HepG2 (cell line): ENCODE data around the gene SCUBE2. TPM values are rescaled to one million over a fixed set of nuclear protein-coding genes. Genes with fewer than 3 reads are reported as not detected.

Experiments used
- ATAC-seq: fragments of 200-7000 bp; cut with Tn5 transposase; 3 replicates; pipeline ENCODE4 v1.9.1; 2020; ENCODE audit warnings: mild to moderate bottlenecking, moderate library complexity
- BruUV-seq: library from RNA; stranded (reverse); fragments of 400-500 nt; replicated peaks from 2 replicates; lab custom pipeline; 2021; lab: Mats Ljungman, UMichigan
- CTCF ChIA-PET: fragments of 300-600 bp; formaldehyde crosslinking; extraction: SDS; loops from one replicate; lab custom pipeline; 2021; ENCODE audit warnings: low total read pairs, inconsistent platforms, low intra/inter-chr PET ratio; lab: Yijun Ruan, JAX
- POLR2A ChIA-PET: fragments of 350-600 bp; sonication (Branson Sonifier 250); formaldehyde crosslinking; loops from one replicate; lab custom pipeline; 2020; ENCODE audit warnings: antibody characterized with exemption, inconsistent platforms; lab: Yijun Ruan, JAX
- DNase-seq: peaks from one replicate; pipeline ENCODE4 v3.0.0-alpha.2; 2015; ENCODE audit warnings: low spot score
- FAIRE-seq: peaks from 3 replicates; lab custom pipeline; 2011; peaks lifted over from hg19 to GRCh38; lab: Jason Lieb, UNC
- H2AFZ ChIP-seq: one replicate; pipeline ENCODE4 v1.6.1; 2011; ENCODE audit warnings: low read length, inconsistent platforms
- H3K27ac ChIP-seq: fragments of 300-600 bp; 3 replicates; pipeline ENCODE4 v1.8.0; 2011; ENCODE audit warnings: mixed run types, mild to moderate bottlenecking, mixed read lengths, low read length, inconsistent platforms; ENCODE audit not compliant: insufficient read depth; ENCODE audit errors: extremely low read length
- H3K27me3 ChIP-seq, 2 experiments: fragments of 200-600 bp in 1 of 2; 2 replicates in 1 of 2; 3 replicates in 1 of 2; pipeline versions ENCODE4 v1.6.0 to v1.8.0; 2011; ENCODE audit warnings: low read length in 2 of 2, mild to moderate bottlenecking in 2 of 2, moderate library complexity in 2 of 2, inconsistent platforms in 1 of 2; ENCODE audit not compliant: insufficient read depth in 2 of 2, control insufficient read depth in 1 of 2
- H3K36me3 ChIP-seq, 2 experiments: fragments of 200-600 bp in 1 of 2; replicated peaks in 1 of 2; 2 replicates in 1 of 2; 3 replicates in 1 of 2; pipeline versions ENCODE4 v1.5.1 to v1.8.0; 2011; ENCODE audit warnings: low read length in 2 of 2, inconsistent platforms in 1 of 2; ENCODE audit not compliant: insufficient read depth in 2 of 2, control insufficient read depth in 1 of 2
- H3K4me1 ChIP-seq: 2 replicates; pipeline ENCODE4 v1.5.1; 2012; ENCODE audit warnings: low read length, inconsistent platforms; ENCODE audit not compliant: insufficient read depth
- H3K4me2 ChIP-seq: 2 replicates; pipeline ENCODE4 v1.6.0; 2011; ENCODE audit warnings: low read depth, low read length, inconsistent platforms
- H3K4me3 ChIP-seq, 3 experiments: fragments of 200-600 bp in 1 of 3; sonication (generic), shearing (Covaris generic) in 1 of 3; replicated peaks in 1 of 3; 2 replicates each; pipeline ENCODE4 v1.5.1; 2011 to 2016; ENCODE audit warnings: low read length in 3 of 3, inconsistent platforms in 2 of 3, low read depth in 2 of 3, mild to moderate bottlenecking in 2 of 3, control low read depth in 1 of 3, mixed read lengths in 1 of 3; ENCODE audit not compliant: insufficient read depth in 1 of 3
- H3K79me2 ChIP-seq: one replicate; pipeline ENCODE4 v1.6.1; 2011; ENCODE audit warnings: low read length, inconsistent platforms; ENCODE audit not compliant: insufficient read depth
- H3K9ac ChIP-seq: 2 replicates; pipeline ENCODE4 v1.6.0; 2011; ENCODE audit warnings: mild to moderate bottlenecking, low read depth, low read length, inconsistent platforms; ENCODE audit not compliant: insufficient read depth
- H3K9me3 ChIP-seq: 2 replicates; pipeline ENCODE4 v1.5.1; 2012; ENCODE audit warnings: mild to moderate bottlenecking, low read length
- H4K20me1 ChIP-seq: 2 replicates; pipeline ENCODE4 v1.6.0; 2011; ENCODE audit warnings: inconsistent platforms, mild to moderate bottlenecking, low read length, moderate library complexity; ENCODE audit not compliant: insufficient read depth
- HIVEP1 ChIP-seq: sonication (generic); formaldehyde crosslinking; IDR thresholded peaks from 2 replicates; pipeline ENCODE4 v1.4.0; 2020; ENCODE audit warnings: mild to moderate bottlenecking, missing genetic modification reagents
- HNF4A ChIP-seq: sonication (generic); formaldehyde crosslinking; IDR thresholded peaks from 2 replicates; pipeline ENCODE4 v1.4.0; 2020; ENCODE audit warnings: missing genetic modification reagents
- HNRNPK ChIP-seq: fragments of 200-400 bp; formaldehyde crosslinking; IDR thresholded peaks from 2 replicates; pipeline ENCODE4 v1.6.1; 2018; ENCODE audit warnings: low read length, low read depth, moderate library complexity, mild to moderate bottlenecking; ENCODE audit not compliant: poor library complexity, severe bottlenecking
- SOX13 ChIP-seq, 3 experiments: fragments of 450-650 bp in 1 of 3; sonication (generic) in 1 of 3; formaldehyde crosslinking in 1 of 3; IDR thresholded peaks in 2 of 3; conservative IDR thresholded peaks in 1 of 3; 2 replicates each; pipeline versions ENCODE4 v1.5.0 to v1.6.1; 2016 to 2020; ENCODE audit warnings: antibody characterized with exemption in 1 of 3, mild to moderate bottlenecking in 1 of 3, missing compliant biosample characterization in 1 of 3, missing genetic modification reagents in 1 of 3, moderate library complexity in 1 of 3
- TSC22D2 ChIP-seq: sonication (generic); formaldehyde crosslinking; IDR thresholded peaks from 2 replicates; pipeline ENCODE4 v1.5.1; 2020; ENCODE audit warnings: missing genetic modification reagents, mild to moderate bottlenecking, borderline replicate concordance
- USF2 ChIP-seq, 2 experiments: sonication (generic) in 1 of 2; formaldehyde crosslinking in 1 of 2; IDR thresholded peaks; 2 replicates each; pipeline versions ENCODE4 v1.5.1 to v1.6.1; 2011 to 2020; ENCODE audit warnings: borderline replicate concordance in 1 of 2, low read depth in 1 of 2, low read length in 1 of 2, mild to moderate bottlenecking in 1 of 2, missing genetic modification reagents in 1 of 2, moderate library complexity in 1 of 2
- ZBTB8A ChIP-seq: sonication (generic); formaldehyde crosslinking; IDR thresholded peaks from 2 replicates; pipeline ENCODE4 v1.4.0; 2020; ENCODE audit warnings: mild to moderate bottlenecking, low read depth, missing genetic modification reagents, borderline replicate concordance
- ZNF124 ChIP-seq: sonication (generic); formaldehyde crosslinking; IDR thresholded peaks from 2 replicates; pipeline ENCODE4 v1.4.0; 2020; ENCODE audit warnings: missing genetic modification reagents
- ZNF18 ChIP-seq: sonication (generic); formaldehyde crosslinking; IDR thresholded peaks from 2 replicates; pipeline ENCODE4 v1.8.0; 2022; ENCODE audit warnings: mild to moderate bottlenecking, missing genetic modification reagents; ENCODE audit not compliant: insufficient replicate concordance
- ZNF276 ChIP-seq: sonication (generic); formaldehyde crosslinking; IDR thresholded peaks from 2 replicates; pipeline ENCODE4 v1.4.0; 2020; ENCODE audit warnings: mild to moderate bottlenecking, low read depth, missing genetic modification reagents
- ZNF547 ChIP-seq: sonication (generic); formaldehyde crosslinking; IDR thresholded peaks from 2 replicates; pipeline ENCODE4 v1.5.1; 2020; ENCODE audit warnings: mild to moderate bottlenecking, missing genetic modification reagents
- ZNF710 ChIP-seq: sonication (generic); formaldehyde crosslinking; IDR thresholded peaks from 2 replicates; pipeline ENCODE4 v1.5.0; 2020; ENCODE audit warnings: mild to moderate bottlenecking, missing genetic modification reagents, borderline replicate concordance
- ZNF772 ChIP-seq: sonication (generic); formaldehyde crosslinking; IDR thresholded peaks from 2 replicates; pipeline ENCODE4 v1.5.0; 2020; ENCODE audit warnings: mild to moderate bottlenecking, missing genetic modification reagents
- WGBS: methylation state at CpG from one replicate; pipeline ENCODE4 v1.1.6; 2017; ENCODE audit warnings: low lambda C conversion rate; 5-methylcytosine and 5-hydroxymethylcytosine counted together
- in situ Hi-C: cut with HindIII; loops from 2 replicates; pipeline ENCODE4 v1.10.0; 2017; ENCODE audit warnings: low pct_unique_long_range_greater_than_20kb; ENCODE audit not compliant: extremely low pct_ligation_motif_present
- intact Hi-C: fragments of 100-400 bp; cut with micrococcal nuclease; formaldehyde crosslinking; loops from one replicate; pipeline ENCODE4 v1.10.0; 2022; ENCODE audit not compliant: unreplicated experiment
- polyA plus RNA-seq, 8 experiments: library from polyadenylated mRNA; depleted of rRNA in 3 of 8; stranded (reverse) in 7 of 8; unstranded in 1 of 8; fragments of >200 nt; fragmentation: Illumina TruSeq in 4 of 8; extraction: Trizol in 4 of 8; gene quantifications; 2 replicates each; pipeline versions ENCODE4 v1.2.1 to v1.2.3, GENCODE V29; 2011 to 2016; ENCODE audit warnings: low read depth in 4 of 8, missing spikeins in 1 of 8, mixed read lengths in 1 of 8; ENCODE audit not compliant: insufficient read depth in 1 of 8
- total RNA-seq, 5 experiments: library from RNA; depleted of rRNA; stranded (reverse); fragments of >200 nt; fragmentation: Illumina TruSeq; extraction: Trizol; gene quantifications; 2 replicates each; pipeline ENCODE4 v1.2.3, GENCODE V29; 2016; ENCODE audit warnings: low read depth in 1 of 5

SCUBE2 gene
- total and polyA plus RNA-seq, 2 of the 13 experiments (the other 11 are each of a cell fraction or from before 2014, with no cell fraction given) = 0.09 TPM; not detected in 1

- POLR2A ChIA-PET = no interaction called here
- Histone ChIP-seq H4K20me1 (peaks cover 4% of the 10 kb centered on the region; the same call in 1 of the 2 replicates), H3K9ac (no peak overlapping the region), H3K4me1 (peaks cover 10% of the 10 kb centered on the region; the same call in 1 of the 2 replicates), H3K4me2 (no peak overlapping the region), H3K27ac (no peak overlapping the region), H2AFZ (no peak overlapping the region), H3K36me3 (peaks cover 2 to 19% of the 10 kb centered on the region in 2 experiments; a peak in 3 of 5 replicates), H3K9me3 (no peaks in the 10 kb centered on the region), H3K4me3 (no peak overlapping the region), H3K27me3 (no peaks in the 10 kb centered on the region), H3K79me2 (no peaks in the 10 kb centered on the region)
- DNase-seq (no peak), ATAC-seq (no peak), FAIRE-seq (no peak)
- intact Hi-C loops (no loop called here), in situ Hi-C loops (loop anchor here (5.0 to 10.0 kb wide), 2 partner anchors 117 to 219 kb away; partner anchors contain the start of gene AKIP1)
- no TSS peak for BruUV-seq
- 100% methylated on average over 2 of the region's 2 CpGs for WGBS
- CTCF ChIA-PET = no interaction called here
- TF ChIP-seq HIVEP1 (CRISPR knock-in tag) = no peak
- TF ChIP-seq ZNF276 (CRISPR knock-in tag) = no peak
- TF ChIP-seq HNF4A (CRISPR knock-in tag) = no peak
- TF ChIP-seq ZNF547 (CRISPR knock-in tag) = no peak
- no peak for TF ChIP-seq ZNF772 (CRISPR knock-in tag)
- no peak for TF ChIP-seq ZNF710 (CRISPR knock-in tag)
- TF ChIP-seq SOX13 (IDR thresholded peaks at IDR 0.05) = no peak
- TF ChIP-seq SOX13 (CRISPR knock-in tag; conservative IDR thresholded peaks at IDR 0.05 in 1 of 2, IDR thresholded peaks at IDR 0.05 in 1 of 2) = no peak
- no peak for TF ChIP-seq USF2 (IDR thresholded peaks at IDR 0.05; ENCODE audit: low read depth, low read length)
- no peak for TF ChIP-seq USF2 (CRISPR knock-in tag; IDR thresholded peaks at IDR 0.05; ENCODE audit: borderline replicate concordance)
- no peak for TF ChIP-seq ZNF124
- TF ChIP-seq TSC22D2 (CRISPR knock-in tag) = no peak
- TF ChIP-seq ZBTB8A (CRISPR knock-in tag) = no peak
- no peak for TF ChIP-seq ZNF18 (CRISPR knock-in tag)
- TF ChIP-seq HNRNPK = no peak
Measured at GRCh38 chr11:9133956-9134355, 42.6 kb upstream of the SCUBE2 start.
